ENCODE results near the gene FBXO15. TPM values are rescaled to one million over a fixed set of nuclear protein-coding genes. Genes with fewer than 3 reads are reported as not detected.

FBXO15 gene
- total RNA-seq, 2 donors from 2014 or later = 1.3 to 3.0 TPM

- Mint-ChIP-seq H3K27me3 (ENCODE audit: insufficient read depth) (peaks cover 12% of the 10 kb centered on the region), H3K36me3 (ENCODE audit: low read depth) (peaks cover 6% of the 10 kb centered on the region), H3K4me1 (peaks cover 13% of the 10 kb centered on the region), H3K27ac (no peak overlapping the region), H3K4me3 (peak overlapping the region; percentile 91), H3K9me3 (no peaks in the 10 kb centered on the region)
- DNase-seq = no peak
- no peak overlapping the region for H3K27ac ChIP-seq (ENCODE audit: low read depth, low read length)
- no peak for TF ChIP-seq CTCF (conservative IDR thresholded peaks at IDR 0.05)
- peak overlapping the region; percentile 99 for H3K4me3 ChIP-seq (ENCODE audit: low read length)
- no peak overlapping the region for H3K9ac ChIP-seq (ENCODE audit: extremely low read depth, low read length, poor library complexity, severe bottlenecking)
- WGBS, 2 experiments (ENCODE audit: insufficient coverage in 1 of 2, insufficient read length in 1 of 2) = 75 to 86% methylated on average over 4 of the region's 5 CpGs
- H3K9me3 ChIP-seq (ENCODE audit: control insufficient read depth, low read length) = no peaks in the 10 kb centered on the region
- H3K4me1 ChIP-seq (ENCODE audit: control insufficient read depth, insufficient read depth, low read length) = peaks cover 8% of the 10 kb centered on the region
- H3K36me3 ChIP-seq (ENCODE audit: control insufficient read depth, insufficient read depth, low read length) = peaks cover 13% of the 10 kb centered on the region
- H3K27me3 ChIP-seq (ENCODE audit: control insufficient read depth, insufficient read depth, low read length, poor library complexity, severe bottlenecking) = no peaks in the 10 kb centered on the region
Observed at GRCh38 chr18:74149878-74150277, 2.2 kb upstream of the FBXO15 start.

DNA sequence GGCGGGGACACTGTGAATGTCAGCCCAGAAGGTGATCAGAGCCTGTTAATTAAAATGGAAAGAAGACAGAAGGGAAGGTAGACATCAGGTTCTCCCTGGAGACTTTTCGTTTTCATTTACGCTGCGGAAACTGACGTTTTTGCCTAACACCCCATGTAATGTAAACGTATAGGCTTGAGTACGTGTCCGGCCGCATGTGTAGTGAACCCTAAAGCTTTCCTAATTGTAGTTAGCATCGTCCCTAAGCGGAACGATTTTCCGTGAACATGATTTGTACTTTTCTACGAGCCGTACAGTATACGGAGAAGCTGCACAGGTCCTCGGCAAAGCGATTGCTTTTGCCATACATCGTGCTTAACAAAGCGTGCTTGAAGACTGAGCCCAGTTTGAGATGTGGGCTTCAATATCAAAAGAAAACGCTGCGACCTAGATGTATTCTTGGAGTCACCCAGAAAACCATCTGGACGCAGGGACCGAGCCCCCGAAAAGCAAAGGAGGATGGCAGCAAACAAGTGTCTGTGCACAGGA is 973 bp upstream of the FBXO15 start:
- no peak for TF ChIP-seq CTCF (conservative IDR thresholded peaks at IDR 0.05)
- H3K9ac ChIP-seq (ENCODE audit: extremely low read depth, low read length, poor library complexity, severe bottlenecking) = peak overlapping the region; percentile 69
- peak overlapping the region; percentile 62 for H3K27ac Mint-ChIP-seq
- peaks cover 8% of the 10 kb centered on the region for H3K4me1 ChIP-seq (ENCODE audit: control insufficient read depth, insufficient read depth, low read length)
- no peak for DNase-seq
- peak overlapping the region; percentile 99 for H3K4me3 ChIP-seq (ENCODE audit: low read length)
- H3K27me3 Mint-ChIP-seq (ENCODE audit: insufficient read depth) = peaks cover 12% of the 10 kb centered on the region
- H3K36me3 Mint-ChIP-seq (ENCODE audit: low read depth) = no peaks in the 10 kb centered on the region
- no peaks in the 10 kb centered on the region for H3K9me3 Mint-ChIP-seq
- WGBS, 2 experiments (ENCODE audit: insufficient coverage in 1 of 2, insufficient read length in 1 of 2) = 0% methylated on average over 25 of the region's 25 CpGs
- peaks cover 13% of the 10 kb centered on the region for H3K4me1 Mint-ChIP-seq
- peak overlapping the region; percentile 91 for H3K4me3 Mint-ChIP-seq
- H3K9me3 ChIP-seq (ENCODE audit: control insufficient read depth, low read length) = no peaks in the 10 kb centered on the region
- H3K27ac ChIP-seq (ENCODE audit: low read depth, low read length) = no peak overlapping the region
- H3K36me3 ChIP-seq (ENCODE audit: control insufficient read depth, insufficient read depth, low read length) = peaks cover 9% of the 10 kb centered on the region
- no peaks in the 10 kb centered on the region for H3K27me3 ChIP-seq (ENCODE audit: control insufficient read depth, insufficient read depth, low read length, poor library complexity, severe bottlenecking)

- DNase-seq = no peak
- peak overlapping the region; percentile 99 for H3K4me3 ChIP-seq (ENCODE audit: low read length)
- no peak overlapping the region for H3K27ac Mint-ChIP-seq
- H3K9me3 ChIP-seq (ENCODE audit: control insufficient read depth, low read length) = no peaks in the 10 kb centered on the region
- peaks cover 4% of the 10 kb centered on the region for H3K36me3 ChIP-seq (ENCODE audit: control insufficient read depth, insufficient read depth, low read length)
- H3K27ac ChIP-seq (ENCODE audit: low read depth, low read length) = no peak overlapping the region
- peaks cover 8% of the 10 kb centered on the region for H3K4me1 ChIP-seq (ENCODE audit: control insufficient read depth, insufficient read depth, low read length)
- no peak for TF ChIP-seq CTCF (conservative IDR thresholded peaks at IDR 0.05)
- peaks cover 13% of the 10 kb centered on the region for H3K4me1 Mint-ChIP-seq
- no peaks in the 10 kb centered on the region for H3K36me3 Mint-ChIP-seq (ENCODE audit: low read depth)
- whole genome bisulfite sequencing, 2 experiments (ENCODE audit: insufficient coverage in 1 of 2, insufficient read length in 1 of 2) = 0 to 1% methylated on average over 3 to 28 of the region's 28 CpGs
- H3K9me3 Mint-ChIP-seq = no peaks in the 10 kb centered on the region
- no peaks in the 10 kb centered on the region for H3K27me3 ChIP-seq (ENCODE audit: control insufficient read depth, insufficient read depth, low read length, poor library complexity, severe bottlenecking)
- H3K9ac ChIP-seq (ENCODE audit: extremely low read depth, low read length, poor library complexity, severe bottlenecking) = peak overlapping the region; percentile 13
- H3K4me3 Mint-ChIP-seq = peak overlapping the region; percentile 91
- H3K27me3 Mint-ChIP-seq (ENCODE audit: insufficient read depth) = peaks cover 12% of the 10 kb centered on the region
Observed at GRCh38 chr18:74147491-74147778, 199 bp downstream of the FBXO15 start.
